ENCODE data around the gene OR10G2.
"Not testable (repeated sequence)": the region's sequence is repeated elsewhere in the genome, so short reads cannot be mapped to it uniquely, and the experiment has no call there.

GRCh38 chr14:21630503-21630902 lies 4.2 kb downstream of the OR10G2 start:
- TF ChIP-seq POLR2A, CTCF (IDR thresholded peaks at IDR 0.05): not testable (repeated sequence)
